ENCODE results near the gene RNF227.
A peak's percentile ranks its signal among the peaks of the same experiment; 100 is the strongest.

The RNF227 gene

DNA sequence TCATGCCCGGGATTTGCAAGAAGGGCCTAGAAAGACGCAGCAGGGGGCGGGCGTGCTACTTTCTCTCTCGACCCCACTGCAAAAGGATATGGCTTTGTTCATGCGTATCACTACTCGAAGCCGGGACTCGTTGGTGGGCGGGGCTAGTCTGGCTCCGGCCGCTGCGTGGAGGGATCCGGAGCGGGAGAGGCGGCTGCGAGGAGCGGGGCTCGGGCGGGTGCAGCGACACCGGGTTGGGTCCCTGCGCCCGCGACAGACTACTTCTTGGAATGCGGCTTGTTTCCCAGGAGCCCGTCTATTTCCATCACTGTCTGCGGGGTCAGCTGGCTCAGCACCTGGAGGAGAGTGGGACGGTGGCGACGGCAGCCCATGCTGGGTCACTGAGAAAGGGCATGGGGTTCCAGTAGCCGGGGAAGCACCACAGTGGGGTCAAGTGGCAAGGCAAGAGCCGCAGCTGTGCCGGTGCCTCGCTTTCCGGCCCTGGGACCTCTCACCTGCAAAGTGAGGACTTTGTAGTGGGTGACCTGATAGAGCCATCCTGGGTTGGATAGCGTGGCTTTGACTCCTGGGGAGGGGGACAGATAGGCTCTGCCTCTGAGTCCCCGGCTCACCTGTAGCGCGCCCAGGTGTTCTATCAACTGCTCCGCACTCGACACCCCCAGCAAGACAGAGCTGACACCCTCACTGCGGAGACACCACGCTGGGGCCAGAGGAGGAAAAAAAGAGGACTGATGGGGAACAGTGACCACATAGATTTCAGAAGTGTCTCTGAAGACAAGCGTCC, 6.9 kb upstream of the RNF227 start:
- Histone ChIP-seq H4K20me1 (ENCODE audit: insufficient read depth) (no peaks in the 10 kb centered on the region), H3K27me3 (ENCODE audit: insufficient read depth, low read depth) (no peaks in the 10 kb centered on the region), H3K36me3 (ENCODE audit: insufficient read depth) (no peaks in the 10 kb centered on the region), H3K4me3 (IDR thresholded peaks at IDR 0.05; ENCODE audit: insufficient read depth, low read depth, low read length) (no peak overlapping the region), H2AFZ (ENCODE audit: low read depth) (no peak overlapping the region), H3K79me2 (ENCODE audit: insufficient read depth, low read depth) (no peaks in the 10 kb centered on the region), H3K4me1 (ENCODE audit: low read depth, poor library complexity, severe bottlenecking) (no peaks in the 10 kb centered on the region), H3K4me2 (no peak overlapping the region), H3K9ac (no peak overlapping the region), H3K27ac (no peak overlapping the region)
- TF ChIP-seq, protein P1, sequence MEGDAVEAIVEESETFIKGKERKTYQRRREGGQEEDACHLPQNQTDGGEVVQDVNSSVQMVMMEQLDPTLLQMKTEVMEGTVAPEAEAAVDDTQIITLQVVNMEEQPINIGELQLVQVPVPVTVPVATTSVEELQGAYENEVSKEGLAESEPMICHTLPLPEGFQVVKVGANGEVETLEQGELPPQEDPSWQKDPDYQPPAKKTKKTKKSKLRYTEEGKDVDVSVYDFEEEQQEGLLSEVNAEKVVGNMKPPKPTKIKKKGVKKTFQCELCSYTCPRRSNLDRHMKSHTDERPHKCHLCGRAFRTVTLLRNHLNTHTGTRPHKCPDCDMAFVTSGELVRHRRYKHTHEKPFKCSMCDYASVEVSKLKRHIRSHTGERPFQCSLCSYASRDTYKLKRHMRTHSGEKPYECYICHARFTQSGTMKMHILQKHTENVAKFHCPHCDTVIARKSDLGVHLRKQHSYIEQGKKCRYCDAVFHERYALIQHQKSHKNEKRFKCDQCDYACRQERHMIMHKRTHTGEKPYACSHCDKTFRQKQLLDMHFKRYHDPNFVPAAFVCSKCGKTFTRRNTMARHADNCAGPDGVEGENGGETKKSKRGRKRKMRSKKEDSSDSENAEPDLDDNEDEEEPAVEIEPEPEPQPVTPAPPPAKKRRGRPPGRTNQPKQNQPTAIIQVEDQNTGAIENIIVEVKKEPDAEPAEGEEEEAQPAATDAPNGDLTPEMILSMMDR (conservative IDR thresholded peaks at IDR 0.05; ENCODE audit: low read depth, low read length): no peak

DNA sequence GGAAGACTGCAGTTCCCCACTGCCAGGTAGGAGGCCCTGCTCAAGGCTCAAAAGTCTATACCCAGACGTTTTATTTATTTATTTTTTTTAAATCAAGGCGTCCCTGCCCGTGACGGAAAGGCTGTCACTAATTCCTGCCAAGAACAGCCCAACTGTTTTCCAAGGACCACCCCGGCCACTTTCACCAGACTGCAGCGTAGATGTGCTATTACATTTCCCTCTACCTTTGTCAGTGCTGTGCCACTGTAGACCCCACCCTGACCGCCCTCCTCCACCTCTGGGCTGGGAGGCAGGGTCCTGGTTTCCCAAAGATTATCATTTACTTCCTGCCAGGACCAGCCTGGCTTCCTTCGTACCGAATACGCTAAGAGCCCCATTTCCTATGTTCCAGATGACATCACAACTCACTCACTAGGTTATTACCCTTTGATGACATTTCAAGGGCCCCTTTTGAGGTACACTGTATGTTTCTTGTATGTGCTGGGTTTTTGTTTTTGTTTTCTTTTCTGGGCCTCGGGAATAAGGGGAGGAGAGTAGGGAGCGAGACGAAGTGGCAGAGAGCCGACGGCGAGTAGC, 6.3 kb upstream of the RNF227 start:
- no peaks in the 10 kb centered on the region for H4K20me1 ChIP-seq (ENCODE audit: insufficient read depth)
- H3K4me1 ChIP-seq (ENCODE audit: low read depth, poor library complexity, severe bottlenecking): no peaks in the 10 kb centered on the region
- no peak overlapping the region for H3K9ac ChIP-seq
- no peak overlapping the region for H3K4me2 ChIP-seq
- H3K27me3 ChIP-seq (ENCODE audit: insufficient read depth, low read depth): no peaks in the 10 kb centered on the region
- H3K36me3 ChIP-seq (ENCODE audit: insufficient read depth): no peaks in the 10 kb centered on the region
- H3K4me3 ChIP-seq (IDR thresholded peaks at IDR 0.05; ENCODE audit: insufficient read depth, low read depth, low read length): no peak overlapping the region
- no peak overlapping the region for H2AFZ ChIP-seq (ENCODE audit: low read depth)
- no peak overlapping the region for H3K27ac ChIP-seq
- no peaks in the 10 kb centered on the region for H3K79me2 ChIP-seq (ENCODE audit: insufficient read depth, low read depth)
- TF ChIP-seq, protein P1 (conservative IDR thresholded peaks at IDR 0.05; ENCODE audit: low read depth, low read length): no peak

DNA sequence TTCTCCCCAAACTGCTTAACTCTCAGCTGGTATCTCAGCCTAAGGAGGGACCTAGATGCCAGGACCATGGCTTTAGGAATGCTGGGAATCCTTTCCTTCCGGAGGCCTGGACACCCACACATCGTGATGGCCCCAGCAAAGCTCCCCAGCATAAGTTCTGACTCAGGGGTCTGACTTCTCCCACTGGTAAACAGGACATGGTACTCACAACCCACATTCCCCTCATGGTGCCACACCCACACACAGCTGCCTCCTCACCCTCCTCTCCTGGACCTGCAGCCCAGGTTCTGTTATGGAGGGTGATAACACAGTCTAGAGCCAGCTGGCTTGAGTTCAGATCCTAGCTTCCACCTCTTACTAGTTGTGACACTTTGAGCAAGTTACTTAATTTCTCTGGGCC, 719 bp upstream of the RNF227 start:
- Histone ChIP-seq H3K4me3 (IDR thresholded peaks at IDR 0.05; ENCODE audit: insufficient read depth, low read depth, low read length) (no peak overlapping the region), H3K27me3 (ENCODE audit: insufficient read depth, low read depth) (no peaks in the 10 kb centered on the region), H3K36me3 (ENCODE audit: insufficient read depth) (no peaks in the 10 kb centered on the region), H4K20me1 (ENCODE audit: insufficient read depth) (no peaks in the 10 kb centered on the region), H2AFZ (ENCODE audit: low read depth) (no peak overlapping the region), H3K79me2 (ENCODE audit: insufficient read depth, low read depth) (no peaks in the 10 kb centered on the region), H3K27ac (no peak overlapping the region), H3K4me1 (ENCODE audit: low read depth, poor library complexity, severe bottlenecking) (no peaks in the 10 kb centered on the region), H3K4me2 (peak overlapping the region; percentile 25; the same call in 1 of the 2 replicates), H3K9ac (no peak overlapping the region; the same call in 1 of the 2 replicates)
- TF ChIP-seq, protein P1 (conservative IDR thresholded peaks at IDR 0.05; ENCODE audit: low read depth, low read length): no peak

DNA sequence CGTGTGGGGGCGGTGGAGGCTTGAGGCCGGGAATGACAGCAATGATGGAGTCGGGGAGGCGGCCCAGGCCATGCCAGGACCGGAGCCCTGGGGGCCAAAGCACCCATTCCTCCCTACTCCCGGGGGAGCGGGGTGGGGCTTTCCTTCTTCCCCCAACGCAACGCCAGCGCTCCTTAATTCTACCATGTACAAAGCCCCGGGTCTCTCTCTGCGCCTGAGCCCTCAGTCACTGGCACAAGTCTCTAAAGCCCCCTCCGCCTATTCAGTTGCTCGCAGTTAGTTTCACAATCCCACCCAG, 245 bp upstream of the RNF227 start:
- H2AFZ ChIP-seq (ENCODE audit: low read depth): peak overlapping the region; percentile 30; the same call in 1 of the 2 replicates
- TF ChIP-seq, protein P1 (conservative IDR thresholded peaks at IDR 0.05; ENCODE audit: low read depth, low read length): no peak
- peak overlapping the region; percentile 66; the same call in 1 of the 2 replicates for H3K27ac ChIP-seq
- H3K4me3 ChIP-seq (IDR thresholded peaks at IDR 0.05; ENCODE audit: insufficient read depth, low read depth, low read length): no peak overlapping the region
- no peaks in the 10 kb centered on the region for H3K4me1 ChIP-seq (ENCODE audit: low read depth, poor library complexity, severe bottlenecking)
- no peaks in the 10 kb centered on the region for H4K20me1 ChIP-seq (ENCODE audit: insufficient read depth)
- peak overlapping the region; percentile 25; the same call in 1 of the 2 replicates for H3K4me2 ChIP-seq
- peak overlapping the region; percentile 57; the same call in 1 of the 2 replicates for H3K9ac ChIP-seq
- no peaks in the 10 kb centered on the region for H3K79me2 ChIP-seq (ENCODE audit: insufficient read depth, low read depth)
- no peaks in the 10 kb centered on the region for H3K36me3 ChIP-seq (ENCODE audit: insufficient read depth)
- no peaks in the 10 kb centered on the region for H3K27me3 ChIP-seq (ENCODE audit: insufficient read depth, low read depth)
